IMR-90 (cell line): ENCODE results near the gene ITGAE.
"Not testable (repeated sequence)": the region's sequence is repeated elsewhere in the genome, so short reads cannot be mapped to it uniquely, and the experiment has no call there.

Source experiments
- POLR2A ChIP-seq: IDR thresholded peaks from 2 replicates; pipeline ENCODE4 v1.6.1; 2012; ENCODE audit warnings: mild to moderate bottlenecking, low read depth, low read length
- RAD21 ChIP-seq: IDR thresholded peaks from 2 replicates; pipeline ENCODE4 v1.6.1; 2012; ENCODE audit warnings: low read length, improper control_type of control experiment
- RCOR1 ChIP-seq: IDR thresholded peaks from 2 replicates; pipeline ENCODE4 v1.6.1; 2012; ENCODE audit warnings: mild to moderate bottlenecking, low read length, improper control_type of control experiment; ENCODE audit not compliant: insufficient replicate concordance
- TF ChIP-seq, protein P1 (sequence below): fragments of 150-350 bp; IDR thresholded peaks from 2 replicates; pipeline ENCODE4 v1.6.1; 2017; ENCODE audit warnings: mild to moderate bottlenecking, antibody characterized with exemption, low read length, low read depth
- TF ChIP-seq, protein P2 (sequence below): conservative IDR thresholded peaks from 2 replicates; pipeline ENCODE4 v1.5.1; 2012; ENCODE audit warnings: mild to moderate bottlenecking, low read depth, low read length, improper control_type of control experiment

DNA sequence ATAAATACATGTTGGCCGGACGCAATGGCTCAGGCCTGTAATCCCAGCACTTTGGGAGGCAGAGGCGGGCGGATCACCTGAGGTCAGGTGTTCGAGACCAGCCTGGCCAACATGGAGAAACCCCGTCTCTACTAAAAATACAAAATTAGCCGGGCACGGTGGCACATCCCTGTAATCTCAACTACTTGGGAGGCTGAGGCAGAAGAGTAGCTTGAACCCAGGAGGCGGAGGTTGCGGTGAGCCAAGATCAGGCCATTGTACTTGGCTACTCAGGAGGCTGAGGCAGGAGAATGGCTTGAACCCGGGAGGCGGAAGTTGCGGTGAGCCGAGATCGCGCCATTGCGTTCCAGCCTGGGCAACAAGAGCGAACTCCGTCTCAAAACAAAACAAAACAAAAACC is 43.6 kb upstream of the ITGAE start:
- TF ChIP-seq, protein P1, sequence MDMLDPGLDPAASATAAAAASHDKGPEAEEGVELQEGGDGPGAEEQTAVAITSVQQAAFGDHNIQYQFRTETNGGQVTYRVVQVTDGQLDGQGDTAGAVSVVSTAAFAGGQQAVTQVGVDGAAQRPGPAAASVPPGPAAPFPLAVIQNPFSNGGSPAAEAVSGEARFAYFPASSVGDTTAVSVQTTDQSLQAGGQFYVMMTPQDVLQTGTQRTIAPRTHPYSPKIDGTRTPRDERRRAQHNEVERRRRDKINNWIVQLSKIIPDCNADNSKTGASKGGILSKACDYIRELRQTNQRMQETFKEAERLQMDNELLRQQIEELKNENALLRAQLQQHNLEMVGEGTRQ, result not testable (repeated sequence)
- TF ChIP-seq POLR2A, RCOR1, RAD21: not testable (repeated sequence)
- TF ChIP-seq, protein P2, sequence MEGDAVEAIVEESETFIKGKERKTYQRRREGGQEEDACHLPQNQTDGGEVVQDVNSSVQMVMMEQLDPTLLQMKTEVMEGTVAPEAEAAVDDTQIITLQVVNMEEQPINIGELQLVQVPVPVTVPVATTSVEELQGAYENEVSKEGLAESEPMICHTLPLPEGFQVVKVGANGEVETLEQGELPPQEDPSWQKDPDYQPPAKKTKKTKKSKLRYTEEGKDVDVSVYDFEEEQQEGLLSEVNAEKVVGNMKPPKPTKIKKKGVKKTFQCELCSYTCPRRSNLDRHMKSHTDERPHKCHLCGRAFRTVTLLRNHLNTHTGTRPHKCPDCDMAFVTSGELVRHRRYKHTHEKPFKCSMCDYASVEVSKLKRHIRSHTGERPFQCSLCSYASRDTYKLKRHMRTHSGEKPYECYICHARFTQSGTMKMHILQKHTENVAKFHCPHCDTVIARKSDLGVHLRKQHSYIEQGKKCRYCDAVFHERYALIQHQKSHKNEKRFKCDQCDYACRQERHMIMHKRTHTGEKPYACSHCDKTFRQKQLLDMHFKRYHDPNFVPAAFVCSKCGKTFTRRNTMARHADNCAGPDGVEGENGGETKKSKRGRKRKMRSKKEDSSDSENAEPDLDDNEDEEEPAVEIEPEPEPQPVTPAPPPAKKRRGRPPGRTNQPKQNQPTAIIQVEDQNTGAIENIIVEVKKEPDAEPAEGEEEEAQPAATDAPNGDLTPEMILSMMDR, result not testable (repeated sequence)
